Measurements from ENCODE around the gene NFATC1. TPM values are rescaled to one million over a fixed set of nuclear protein-coding genes. Genes with fewer than 3 reads are reported as not detected.

NFATC1 gene
- total RNA-seq, 4 donors from 2014 or later, result 5.3 to 19.1 (median 11.8) TPM

- 69% methylated on average over 24 of the region's 29 CpGs; no CpG with 5 or more reads in 1 of the 2 donors for WGBS, 2 donors (ENCODE audit: low coverage in 1 of 2)
- in situ Hi-C loops (cut with MboI; ENCODE audit: low pct_ligation_motif_present in 1 of 4, low pct_unique_long_range_greater_than_20kb in 1 of 4, low sequenced_read_pairs in 3 of 4), result no loop called here
- DNase-seq, result no peak
Observed at GRCh38 chr18:79427368-79428225, 31.9 kb downstream of the NFATC1 start.

DNA sequence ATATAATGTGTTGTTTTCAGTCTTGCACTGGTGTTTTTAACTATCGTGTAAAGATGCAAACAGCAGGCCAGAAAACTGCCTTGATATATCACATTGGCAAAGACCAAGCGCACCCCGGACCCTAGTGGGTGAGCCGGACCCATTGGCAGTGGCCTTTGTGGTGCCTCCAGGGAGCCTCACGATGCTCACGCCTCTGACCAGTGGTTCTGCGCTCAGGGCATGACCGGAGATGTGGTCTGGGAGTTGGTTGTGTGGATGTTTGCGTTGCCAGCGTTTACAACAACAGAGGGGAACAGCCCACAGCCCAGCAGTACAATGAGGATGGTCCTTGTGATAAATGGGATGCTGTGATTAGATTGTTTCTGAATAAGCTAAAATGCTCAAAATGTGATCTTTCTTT is 32.6 kb downstream of the NFATC1 start:
- no peaks in the 10 kb centered on the region for H3K9me3 ChIP-seq
- in situ Hi-C loops (cut with MboI; ENCODE audit: low pct_ligation_motif_present in 1 of 4, low pct_unique_long_range_greater_than_20kb in 1 of 4, low sequenced_read_pairs in 3 of 4), result no loop called here
- no peaks in the 10 kb centered on the region for H3K27me3 ChIP-seq
- no peak overlapping the region for H3K27ac ChIP-seq
- no peak overlapping the region for H3K4me3 ChIP-seq
- H3K4me1 ChIP-seq, result peaks cover 0 to 5% (median 0%) of the 10 kb centered on the region in 4 donors
- TF ChIP-seq, protein P1, sequence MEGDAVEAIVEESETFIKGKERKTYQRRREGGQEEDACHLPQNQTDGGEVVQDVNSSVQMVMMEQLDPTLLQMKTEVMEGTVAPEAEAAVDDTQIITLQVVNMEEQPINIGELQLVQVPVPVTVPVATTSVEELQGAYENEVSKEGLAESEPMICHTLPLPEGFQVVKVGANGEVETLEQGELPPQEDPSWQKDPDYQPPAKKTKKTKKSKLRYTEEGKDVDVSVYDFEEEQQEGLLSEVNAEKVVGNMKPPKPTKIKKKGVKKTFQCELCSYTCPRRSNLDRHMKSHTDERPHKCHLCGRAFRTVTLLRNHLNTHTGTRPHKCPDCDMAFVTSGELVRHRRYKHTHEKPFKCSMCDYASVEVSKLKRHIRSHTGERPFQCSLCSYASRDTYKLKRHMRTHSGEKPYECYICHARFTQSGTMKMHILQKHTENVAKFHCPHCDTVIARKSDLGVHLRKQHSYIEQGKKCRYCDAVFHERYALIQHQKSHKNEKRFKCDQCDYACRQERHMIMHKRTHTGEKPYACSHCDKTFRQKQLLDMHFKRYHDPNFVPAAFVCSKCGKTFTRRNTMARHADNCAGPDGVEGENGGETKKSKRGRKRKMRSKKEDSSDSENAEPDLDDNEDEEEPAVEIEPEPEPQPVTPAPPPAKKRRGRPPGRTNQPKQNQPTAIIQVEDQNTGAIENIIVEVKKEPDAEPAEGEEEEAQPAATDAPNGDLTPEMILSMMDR (IDR thresholded peaks at IDR 0.05), result no peak
- no peak for TF ChIP-seq POLR2AphosphoS5 (IDR thresholded peaks at IDR 0.05)
- TF ChIP-seq EP300 (IDR thresholded peaks at IDR 0.05; ENCODE audit: low read depth), result no peak
- no peak for TF ChIP-seq POLR2A (IDR thresholded peaks at IDR 0.05)
- no peaks in the 10 kb centered on the region for H3K36me3 ChIP-seq
- intact Hi-C loops (cut with DNase I; ENCODE audit: low total_unique reads), result loop anchor here (5.0 kb wide), 1 partner anchor 496 kb away; no protein-coding TSS in a partner anchor
- no peak for DNase-seq
- 83 to 90% methylated on average over 2 to 10 of the region's 10 CpGs for WGBS, 2 donors (ENCODE audit: low coverage in 1 of 2)

More at GRCh38 chr18:79427368-79428225, 31.9 kb downstream of the NFATC1 start:
- H3K27me3 ChIP-seq, result no peaks in the 10 kb centered on the region
- TF ChIP-seq EP300 (IDR thresholded peaks at IDR 0.05; ENCODE audit: low read depth), result no peak
- intact Hi-C loops (cut with DNase I; ENCODE audit: low total_unique reads), result loop anchor here (5.0 kb wide), 1 partner anchor 495 kb away; no protein-coding TSS in a partner anchor
- H3K9me3 ChIP-seq, result no peaks in the 10 kb centered on the region
- no peak overlapping the region for H3K27ac ChIP-seq
- H3K4me3 ChIP-seq, result no peak overlapping the region
- no peaks in the 10 kb centered on the region for H3K36me3 ChIP-seq
- peaks cover 0 to 5% (median 0%) of the 10 kb centered on the region in 4 donors for H3K4me1 ChIP-seq

- in situ Hi-C loops (cut with MboI; ENCODE audit: low pct_ligation_motif_present in 1 of 4, low pct_unique_long_range_greater_than_20kb in 1 of 4, low sequenced_read_pairs in 3 of 4) (no loop called here), intact Hi-C loops (cut with DNase I; ENCODE audit: low total_unique reads) (loop anchor here (5.0 kb wide), 1 partner anchor 497 kb away; no protein-coding TSS in a partner anchor)
- 95 to 100% methylated on average over 1 to 14 of the region's 14 CpGs for WGBS, 2 donors (ENCODE audit: low coverage in 1 of 2)
- Histone ChIP-seq H3K27me3 (no peaks in the 10 kb centered on the region), H3K4me1 (no peaks in the 10 kb centered on the region), H3K9me3 (no peaks in the 10 kb centered on the region), H3K36me3 (no peaks in the 10 kb centered on the region), H3K27ac (no peak overlapping the region), H3K4me3 (no peak overlapping the region)
- DNase-seq, result no peak
- TF ChIP-seq, protein P1 (IDR thresholded peaks at IDR 0.05), result no peak
- no peak for TF ChIP-seq POLR2AphosphoS5 (IDR thresholded peaks at IDR 0.05)
- TF ChIP-seq POLR2A (IDR thresholded peaks at IDR 0.05), result no peak
- TF ChIP-seq EP300 (IDR thresholded peaks at IDR 0.05; ENCODE audit: low read depth), result no peak
Observed at GRCh38 chr18:79429381-79429780, 33.7 kb downstream of the NFATC1 start.

DNA sequence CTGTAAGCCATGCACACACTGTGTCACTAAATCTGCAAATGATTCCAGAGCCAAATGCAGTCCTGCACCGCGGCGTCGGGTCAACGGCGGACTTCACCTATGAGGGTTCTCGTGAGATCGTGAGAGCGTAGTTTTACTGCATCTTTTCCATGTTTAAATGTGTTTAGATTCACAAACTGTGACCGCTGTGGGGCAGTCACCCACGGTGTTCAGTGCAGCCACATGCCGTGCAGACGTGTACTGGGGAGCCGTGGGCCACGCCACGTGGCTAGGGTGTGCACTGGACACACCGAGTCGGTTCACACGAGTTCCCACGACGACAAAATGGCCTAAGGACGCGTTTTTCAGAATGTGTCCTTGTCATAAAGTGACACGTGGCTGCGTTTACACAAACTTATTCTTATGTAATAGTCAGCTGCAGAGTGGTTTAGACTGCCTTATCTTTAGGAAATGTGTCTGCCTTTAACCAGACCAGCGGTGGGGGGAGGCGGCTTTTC is 34.1 kb downstream of the NFATC1 start:
- no peak for DNase-seq
- Histone ChIP-seq H3K27me3 (no peaks in the 10 kb centered on the region), H3K27ac (no peak overlapping the region), H3K9me3 (no peaks in the 10 kb centered on the region), H3K4me3 (no peak overlapping the region), H3K36me3 (no peaks in the 10 kb centered on the region), H3K4me1 (no peaks in the 10 kb centered on the region)
- TF ChIP-seq POLR2AphosphoS5 (IDR thresholded peaks at IDR 0.05), result no peak
- intact Hi-C loops (cut with DNase I; ENCODE audit: low total_unique reads), result loop anchor here (5.0 kb wide), 1 partner anchor 498 kb away; no protein-coding TSS in a partner anchor
- 73 to 100% methylated on average over 1 to 27 of the region's 27 CpGs for WGBS, 2 donors (ENCODE audit: low coverage in 1 of 2)
- in situ Hi-C loops (cut with MboI; ENCODE audit: low pct_ligation_motif_present in 1 of 4, low pct_unique_long_range_greater_than_20kb in 1 of 4, low sequenced_read_pairs in 3 of 4), result no loop called here

DNA sequence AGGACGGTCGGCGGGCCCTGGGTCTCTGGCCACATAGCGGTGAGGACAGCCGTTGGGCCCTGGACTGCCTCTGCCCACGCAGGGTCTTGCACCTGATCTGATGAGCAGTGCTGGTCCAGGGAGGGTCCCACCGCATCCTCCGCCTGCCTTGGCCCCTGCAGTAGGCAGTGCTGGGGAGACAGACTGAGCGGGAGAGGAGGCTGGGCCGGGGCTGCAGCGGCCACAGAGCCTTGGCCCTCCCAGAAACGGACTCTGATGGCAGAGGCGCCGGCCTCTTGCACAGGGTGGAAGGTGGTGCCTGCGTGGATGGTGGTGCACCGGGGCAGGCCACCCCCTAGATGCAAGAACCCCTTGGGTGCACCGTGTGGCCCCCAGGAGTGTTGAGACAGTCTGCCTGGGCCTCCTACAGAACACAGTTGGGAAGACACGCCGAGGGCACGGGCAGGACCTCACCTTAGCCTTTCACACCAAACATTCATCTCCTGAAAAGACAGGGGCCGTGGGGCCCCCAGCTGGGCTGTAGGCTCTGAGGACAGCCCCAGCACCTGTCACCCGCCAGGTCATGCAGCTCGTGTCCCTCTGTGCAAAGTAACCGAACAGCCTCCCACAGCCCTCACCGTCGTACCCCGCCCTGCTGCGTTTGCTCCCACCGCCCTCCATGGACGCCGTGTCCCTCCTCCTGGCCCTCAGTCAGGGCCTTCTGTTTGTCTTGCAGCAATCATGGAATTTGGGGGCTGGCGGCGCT is 36.8 kb downstream of the NFATC1 start:
- Histone ChIP-seq H3K4me3 (no peak overlapping the region), H3K36me3 (no peaks in the 10 kb centered on the region), H3K27me3 (no peaks in the 10 kb centered on the region), H3K9me3 (no peaks in the 10 kb centered on the region), H3K27ac (no peak overlapping the region), H3K4me1 (no peaks in the 10 kb centered on the region)
- in situ Hi-C loops (cut with MboI; ENCODE audit: low pct_ligation_motif_present in 1 of 4, low pct_unique_long_range_greater_than_20kb in 1 of 4, low sequenced_read_pairs in 3 of 4) (no loop called here), intact Hi-C loops (cut with DNase I; ENCODE audit: low total_unique reads) (no loop called here)
- no peak for DNase-seq
- 95% methylated on average over 8 to 33 of the region's 33 CpGs for WGBS, 2 donors (ENCODE audit: low coverage in 1 of 2)
- TF ChIP-seq POLR2A (IDR thresholded peaks at IDR 0.05) (no peak), POLR2AphosphoS5 (IDR thresholded peaks at IDR 0.05) (no peak)
- TF ChIP-seq, protein P1 (IDR thresholded peaks at IDR 0.05), result no peak

All from transverse colon (tissue), 4 donors.